ENCODE measurements around the gene POP7.
"Not testable (repeated sequence)": the region's sequence is repeated elsewhere in the genome, so short reads cannot be mapped to it uniquely, and the experiment has no call there.

POP7 gene

DNA sequence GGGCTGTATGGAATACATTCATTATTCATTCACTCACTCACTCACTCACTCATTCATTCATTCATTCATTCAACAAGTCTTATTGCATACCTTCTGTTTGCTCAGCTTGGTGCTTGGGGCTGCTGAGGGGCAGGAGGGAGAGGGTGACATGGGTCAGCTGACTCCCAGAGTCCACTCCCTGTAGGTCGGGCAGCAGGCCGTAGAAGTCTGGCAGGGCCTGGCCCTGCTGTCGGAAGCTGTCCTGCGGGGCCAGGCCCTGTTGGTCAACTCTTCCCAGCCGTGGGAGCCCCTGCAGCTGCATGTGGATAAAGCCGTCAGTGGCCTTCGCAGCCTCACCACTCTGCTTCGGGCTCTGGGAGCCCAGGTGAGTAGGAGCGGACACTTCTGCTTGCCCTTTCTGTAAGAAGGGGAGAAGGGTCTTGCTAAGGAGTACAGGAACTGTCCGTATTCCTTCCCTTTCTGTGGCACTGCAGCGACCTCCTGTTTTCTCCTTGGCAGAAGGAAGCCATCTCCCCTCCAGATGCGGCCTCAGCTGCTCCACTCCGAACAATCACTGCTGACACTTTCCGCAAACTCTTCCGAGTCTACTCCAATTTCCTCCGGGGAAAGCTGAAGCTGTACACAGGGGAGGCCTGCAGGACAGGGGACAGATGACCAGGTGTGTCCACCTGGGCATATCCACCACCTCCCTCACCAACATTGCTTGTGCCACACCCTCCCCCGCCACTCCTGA is 16.7 kb downstream of the POP7 start:
- no peak for DNase-seq (ENCODE audit: extremely low read depth in 1 of 2, low read depth in 1 of 2)

DNA sequence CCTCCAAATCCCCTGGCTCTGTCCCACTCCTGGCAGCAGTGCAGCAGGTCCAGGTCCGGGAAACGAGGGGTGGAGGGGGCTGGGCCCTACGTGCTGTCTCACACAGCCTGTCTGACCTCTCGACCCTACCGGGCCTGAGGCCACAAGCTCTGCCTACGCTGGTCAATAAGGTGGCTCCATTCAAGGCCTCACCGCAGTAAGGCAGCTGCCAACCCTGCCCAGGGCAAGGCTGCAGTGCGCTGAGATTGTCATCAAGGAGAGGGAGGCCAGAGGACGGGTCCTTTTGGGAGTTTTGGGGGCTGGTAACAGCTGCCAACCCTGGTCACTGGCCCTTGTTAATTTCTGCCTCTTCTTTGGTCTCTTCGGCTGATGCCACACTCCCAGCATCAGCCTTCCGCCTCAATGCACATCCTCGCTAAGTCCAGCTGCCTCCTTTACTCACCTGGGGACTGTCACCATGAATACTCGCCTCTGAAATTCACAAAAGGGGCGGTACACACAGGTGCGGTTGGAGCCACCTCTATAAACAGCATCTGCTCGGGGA is 17.9 kb downstream of the POP7 start:
- DNase-seq (ENCODE audit: extremely low read depth in 1 of 2, low read depth in 1 of 2) = no peak

- not testable (repeated sequence) for DNase-seq (ENCODE audit: extremely low read depth in 1 of 2, low read depth in 1 of 2)
Observed at GRCh38 chr7:100724364-100724763, 18.4 kb downstream of the POP7 start.

GRCh38 chr7:100726996-100727761 is 21.3 kb downstream of the POP7 start:
- no peak for DNase-seq (ENCODE audit: extremely low read depth in 1 of 2, low read depth in 1 of 2)

- no peak for DNase-seq (ENCODE audit: extremely low read depth in 1 of 2, low read depth in 1 of 2)
Observed at GRCh38 chr7:100728196-100728595, 22.3 kb downstream of the POP7 start.

- DNase-seq (ENCODE audit: extremely low read depth in 1 of 2, low read depth in 1 of 2) = no peak
Observed at GRCh38 chr7:100730136-100730800, 24.3 kb downstream of the POP7 start.

- DNase-seq (ENCODE audit: extremely low read depth in 1 of 2, low read depth in 1 of 2) = no peak
Observed at GRCh38 chr7:100731937-100732636, 26.2 kb downstream of the POP7 start.

- no peak for DNase-seq (ENCODE audit: extremely low read depth in 1 of 2, low read depth in 1 of 2)
Observed at GRCh38 chr7:100735730-100736129, 29.8 kb downstream of the POP7 start.

DNA sequence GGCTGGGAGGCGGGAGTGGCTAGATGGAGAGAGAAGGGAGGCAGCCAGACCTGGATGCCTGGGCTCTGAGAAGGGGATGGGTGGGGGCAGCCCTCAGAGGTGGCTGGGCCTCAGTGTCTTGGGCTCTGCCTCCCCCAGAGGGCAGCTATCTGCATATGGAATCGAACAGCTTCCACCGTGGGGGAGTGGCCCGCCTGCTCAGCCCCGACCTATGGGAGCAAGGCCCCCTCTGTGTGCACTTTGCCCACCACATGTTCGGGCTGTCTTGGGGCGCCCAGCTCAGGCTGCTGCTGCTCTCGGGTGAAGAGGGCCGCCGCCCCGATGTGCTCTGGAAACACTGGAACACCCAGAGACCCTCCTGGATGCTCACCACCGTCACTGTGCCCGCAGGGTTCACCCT is 30.8 kb downstream of the POP7 start:
- DNase-seq (ENCODE audit: extremely low read depth in 1 of 2, low read depth in 1 of 2) = no peak

GRCh38 chr7:100739934-100740333 is 34.0 kb downstream of the POP7 start:
- no peak for DNase-seq (ENCODE audit: extremely low read depth in 1 of 2, low read depth in 1 of 2)

DNA sequence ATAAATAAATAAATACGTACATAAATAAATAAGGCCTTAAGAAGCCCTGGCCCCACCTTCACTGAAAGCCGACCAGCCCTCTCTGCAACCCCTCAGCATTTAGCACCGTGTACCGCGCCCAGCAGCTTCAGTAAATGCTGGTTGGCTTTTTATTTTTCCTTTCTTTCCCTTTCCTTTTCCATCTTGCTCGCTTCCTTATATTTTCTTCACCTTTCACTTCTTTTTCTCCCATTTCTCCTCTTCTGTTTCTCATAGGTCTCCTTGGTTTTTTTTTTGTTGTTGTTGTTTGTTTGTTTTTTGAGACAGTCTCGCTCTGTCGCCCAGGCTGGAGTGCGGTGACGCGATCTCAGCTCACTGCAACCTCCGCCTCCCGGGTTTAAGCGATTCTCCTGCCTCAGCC is 38.7 kb downstream of the POP7 start:
- DNase-seq (ENCODE audit: extremely low read depth in 1 of 2, low read depth in 1 of 2) = no peak

DNA sequence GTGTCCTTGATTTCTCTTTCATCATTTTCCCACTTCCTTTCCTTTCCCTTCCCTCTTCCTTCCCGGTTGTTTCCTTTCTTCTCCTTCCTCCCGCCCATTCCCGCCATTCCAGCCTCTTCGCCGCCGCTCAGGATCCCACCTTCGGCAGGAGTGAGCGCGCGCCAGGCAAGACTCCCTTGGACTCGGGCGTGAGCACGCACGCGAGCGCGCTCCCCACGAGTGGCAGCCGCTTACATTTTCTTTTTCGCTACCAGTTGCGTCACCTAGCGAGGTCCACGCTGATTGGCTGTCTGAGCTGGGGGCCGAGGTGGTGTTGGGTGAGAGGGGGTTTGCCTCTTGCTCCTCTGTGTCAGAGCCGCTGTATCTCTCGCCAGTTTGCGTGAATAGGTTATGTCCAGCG is 39.3 kb downstream of the POP7 start:
- DNase-seq (ENCODE audit: extremely low read depth in 1 of 2, low read depth in 1 of 2) = no peak

- DNase-seq (ENCODE audit: extremely low read depth in 1 of 2, low read depth in 1 of 2) = no peak
Observed at GRCh38 chr7:100752994-100753393, 47.1 kb downstream of the POP7 start.

GRCh38 chr7:100753750-100754149 is 47.8 kb downstream of the POP7 start:
- no peak for DNase-seq (ENCODE audit: extremely low read depth in 1 of 2, low read depth in 1 of 2)
